ENCODE measurements around the gene SHC4.

GRCh38 chr15:48825075-48825474 is 138.6 kb downstream of the SHC4 start:
- TF ChIP-seq EZH2phosphoT487 (IDR thresholded peaks at IDR 0.05; ENCODE audit: borderline replicate concordance, low read depth, low read length) (no peak), CTCF (conservative IDR thresholded peaks at IDR 0.05; ENCODE audit: low read length) (no peak)

Measured in OCI-LY7 (cell line).